DMS 273 (cell line): ENCODE measurements around the gene GAPDH.
A peak's percentile ranks its signal among the peaks of the same experiment; 100 is the strongest.
"Not testable (repeated sequence)": the region's sequence is repeated elsewhere in the genome, so short reads cannot be mapped to it uniquely, and the experiment has no call there.

Experiments used
- DNase-seq: peaks from one replicate; lab custom pipeline; 2025; ENCODE audit not compliant: unreplicated experiment; lab: John Stamatoyannopoulos, UW

The GAPDH gene

GRCh38 chr12:6533923-6534694 is at the start of gene GAPDH:
Gene GAPDH, plus strand, starts transcription at chr12:6534517. Its CDS starts 316 bp downstream, at chr12:6534833.
- peak; percentile 97 for DNase-seq

- DNase-seq: no peak
These were observed 46.1 kb upstream of the GAPDH start for GRCh38 chr12:6488240-6488639.

- no peak for DNase-seq
These were observed 44.9 kb upstream of the GAPDH start for GRCh38 chr12:6489449-6489848.

GRCh38 chr12:6490673-6491072 is 43.6 kb upstream of the GAPDH start:
- not testable (repeated sequence) for DNase-seq

- peak; percentile 97 for DNase-seq
These were observed 41.4 kb upstream of the GAPDH start, which contains the start of gene MRPL51 for GRCh38 chr12:6492838-6493496. Gene MRPL51, minus strand, starts transcription at chr12:6493262. Its CDS starts 126 bp downstream, at chr12:6493136.

- peak; percentile 96 for DNase-seq
These were observed 40.6 kb upstream of the GAPDH start, which contains the start of gene NCAPD2 for GRCh38 chr12:6493497-6494257. Gene NCAPD2, plus strand, starts transcription at chr12:6494102. Its CDS starts 997 bp downstream, at chr12:6495099.

GRCh38 chr12:6494258-6494743 is 40.0 kb upstream of the GAPDH start:
- DNase-seq: peak; percentile 57

- DNase-seq: no peak
These were observed 39.3 kb upstream of the GAPDH start for GRCh38 chr12:6494968-6495367.

- DNase-seq: not testable (repeated sequence)
These were observed 37.0 kb upstream of the GAPDH start for GRCh38 chr12:6497291-6497690.

GRCh38 chr12:6500466-6500865 is 33.9 kb upstream of the GAPDH start:
- DNase-seq: no peak

GRCh38 chr12:6507102-6507998 is 27.0 kb upstream of the GAPDH start:
- no peak for DNase-seq

- DNase-seq: no peak
These were observed 26.2 kb upstream of the GAPDH start for GRCh38 chr12:6508087-6508486.

- DNase-seq: no peak
These were observed 14.1 kb upstream of the GAPDH start for GRCh38 chr12:6520186-6520585.

GRCh38 chr12:6522193-6522592 is 12.1 kb upstream of the GAPDH start:
- DNase-seq: no peak

GRCh38 chr12:6523708-6524107 is 10.6 kb upstream of the GAPDH start:
- DNase-seq: no peak

- DNase-seq: no peak
These were observed 9.7 kb upstream of the GAPDH start for GRCh38 chr12:6524648-6525047.

- no peak for DNase-seq
These were observed 8.1 kb upstream of the GAPDH start for GRCh38 chr12:6526201-6526600.

GRCh38 chr12:6526766-6527525 is 7.4 kb upstream of the GAPDH start:
- no peak for DNase-seq

GRCh38 chr12:6527711-6528110 is 6.6 kb upstream of the GAPDH start:
- no peak for DNase-seq
